NCI-H510A (cell line): ENCODE results near the gene EGR1.
A peak's percentile ranks its signal among the peaks of the same experiment; 100 is the strongest.

Experiments
- DNase-seq: peaks from one replicate; lab custom pipeline; 2025; lab: John Stamatoyannopoulos, UW

EGR1 gene

DNA sequence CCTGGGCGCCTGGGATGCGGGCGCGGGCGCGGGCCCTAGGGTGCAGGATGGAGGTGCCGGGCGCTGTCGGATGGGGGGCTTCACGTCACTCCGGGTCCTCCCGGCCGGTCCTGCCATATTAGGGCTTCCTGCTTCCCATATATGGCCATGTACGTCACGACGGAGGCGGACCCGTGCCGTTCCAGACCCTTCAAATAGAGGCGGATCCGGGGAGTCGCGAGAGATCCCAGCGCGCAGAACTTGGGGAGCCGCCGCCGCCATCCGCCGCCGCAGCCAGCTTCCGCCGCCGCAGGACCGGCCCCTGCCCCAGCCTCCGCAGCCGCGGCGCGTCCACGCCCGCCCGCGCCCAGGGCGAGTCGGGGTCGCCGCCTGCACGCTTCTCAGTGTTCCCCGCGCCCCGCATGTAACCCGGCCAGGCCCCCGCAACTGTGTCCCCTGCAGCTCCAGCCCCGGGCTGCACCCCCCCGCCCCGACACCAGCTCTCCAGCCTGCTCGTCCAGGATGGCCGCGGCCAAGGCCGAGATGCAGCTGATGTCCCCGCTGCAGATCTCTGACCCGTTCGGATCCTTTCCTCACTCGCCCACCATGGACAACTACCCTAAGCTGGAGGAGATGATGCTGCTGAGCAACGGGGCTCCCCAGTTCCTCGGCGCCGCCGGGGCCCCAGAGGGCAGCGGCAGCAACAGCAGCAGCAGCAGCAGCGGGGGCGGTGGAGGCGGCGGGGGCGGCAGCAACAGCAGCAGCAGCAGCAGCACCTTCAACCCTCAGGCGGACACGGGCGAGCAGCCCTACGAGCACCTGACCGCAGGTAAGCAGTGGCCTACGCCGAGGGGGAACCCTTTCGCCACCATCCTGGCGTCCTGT, at the start of gene EGR1:
Gene EGR1 (plus strand): TSS at position 219 of the 864 bp plus-strand sequence. CDS start 283 bp downstream, at position 502.
- DNase-seq: peak; percentile 69

DNA sequence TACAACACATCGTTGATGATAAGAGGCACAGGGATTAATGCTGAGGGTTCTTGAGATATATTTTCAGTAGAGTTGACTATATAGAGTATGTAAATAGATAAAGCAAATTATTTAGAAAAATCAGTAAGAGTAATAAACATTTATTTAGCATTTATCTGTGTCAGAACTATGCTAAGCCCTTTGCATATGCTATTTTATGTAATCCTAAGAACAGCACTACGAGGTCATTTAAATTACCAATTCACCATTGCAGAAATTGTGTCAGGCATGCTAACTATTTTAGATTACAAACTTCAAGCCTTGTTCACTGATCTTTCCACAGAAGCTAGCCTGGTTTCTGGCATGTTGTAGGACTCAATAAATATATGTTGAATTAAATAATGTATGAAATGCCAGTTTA, 46.8 kb upstream of the EGR1 start:
- DNase-seq: no peak

DNA sequence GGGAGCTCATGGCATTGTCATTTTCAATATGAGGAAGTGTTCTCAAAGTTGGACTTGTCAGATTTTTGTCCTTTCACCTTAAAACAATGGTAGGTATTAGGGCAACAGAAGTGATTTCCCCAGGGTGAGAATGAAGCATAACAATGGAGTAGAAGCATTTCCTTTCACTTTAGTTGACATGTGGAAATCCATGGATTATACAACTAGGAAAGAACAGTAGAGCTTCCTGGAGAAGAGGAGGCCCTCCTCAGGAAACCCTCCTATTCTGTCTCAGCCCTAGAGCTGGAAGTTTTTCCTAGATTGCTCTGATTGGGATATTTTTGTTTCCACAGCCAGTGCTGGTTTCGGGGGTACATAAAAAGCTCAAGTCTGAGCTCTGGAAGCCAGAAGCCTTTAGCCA, 40.2 kb upstream of the EGR1 start:
- DNase-seq: no peak

DNA sequence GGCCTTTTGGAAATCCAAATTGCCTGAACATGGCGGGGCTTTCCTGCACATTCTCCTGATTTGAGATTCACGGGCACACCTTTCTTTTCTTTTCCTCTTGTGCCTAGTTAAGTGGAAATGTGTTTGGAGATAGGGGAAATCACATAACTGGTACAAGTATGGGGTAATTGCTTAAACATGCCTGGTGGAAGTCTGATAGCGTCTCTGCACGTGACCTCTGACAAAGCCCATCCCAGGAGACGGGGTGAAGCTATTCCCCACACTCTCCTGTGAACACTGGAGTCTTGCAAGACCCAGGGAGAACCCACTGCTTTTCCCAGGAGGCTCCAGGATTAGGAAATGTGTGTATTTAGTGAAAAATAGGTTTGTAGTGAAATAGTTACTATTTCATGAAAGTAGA, 29.3 kb upstream of the EGR1 start:
- no peak for DNase-seq

DNA sequence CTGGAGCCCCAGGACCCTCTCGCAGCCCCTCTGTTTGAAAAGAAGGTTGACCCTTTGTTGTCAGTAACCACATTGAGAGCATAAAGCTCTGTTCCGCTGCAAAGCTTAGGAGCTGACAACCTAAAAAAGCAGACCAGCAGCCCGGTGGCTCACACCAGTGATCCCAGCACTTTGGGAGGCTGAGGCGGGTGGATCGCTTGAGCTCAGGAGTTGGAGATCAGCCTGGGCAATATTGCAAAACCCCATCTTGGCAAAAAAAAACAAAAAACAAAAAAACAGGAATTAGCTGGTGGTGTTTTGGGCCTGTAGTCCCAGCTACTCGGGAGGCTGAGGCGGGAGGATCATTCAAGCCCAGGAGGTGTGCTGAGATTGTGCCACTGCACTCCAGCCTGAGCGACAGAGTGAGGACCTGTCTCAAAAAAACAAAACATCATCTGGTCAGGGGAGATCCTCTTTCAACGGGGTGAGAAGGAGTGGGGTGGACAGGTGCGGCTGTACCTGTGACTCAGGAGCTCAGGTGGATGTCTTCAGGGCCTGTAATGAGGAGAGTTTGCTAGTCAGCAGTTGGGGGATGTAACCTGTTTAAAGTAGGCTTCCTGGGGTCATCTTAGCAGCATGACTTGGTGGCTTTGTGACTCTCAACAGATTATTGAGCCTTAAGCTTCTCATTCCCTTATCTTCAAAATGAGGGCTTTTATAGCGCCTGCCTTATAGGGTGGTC, 27.1 kb upstream of the EGR1 start:
- DNase-seq: no peak

DNA sequence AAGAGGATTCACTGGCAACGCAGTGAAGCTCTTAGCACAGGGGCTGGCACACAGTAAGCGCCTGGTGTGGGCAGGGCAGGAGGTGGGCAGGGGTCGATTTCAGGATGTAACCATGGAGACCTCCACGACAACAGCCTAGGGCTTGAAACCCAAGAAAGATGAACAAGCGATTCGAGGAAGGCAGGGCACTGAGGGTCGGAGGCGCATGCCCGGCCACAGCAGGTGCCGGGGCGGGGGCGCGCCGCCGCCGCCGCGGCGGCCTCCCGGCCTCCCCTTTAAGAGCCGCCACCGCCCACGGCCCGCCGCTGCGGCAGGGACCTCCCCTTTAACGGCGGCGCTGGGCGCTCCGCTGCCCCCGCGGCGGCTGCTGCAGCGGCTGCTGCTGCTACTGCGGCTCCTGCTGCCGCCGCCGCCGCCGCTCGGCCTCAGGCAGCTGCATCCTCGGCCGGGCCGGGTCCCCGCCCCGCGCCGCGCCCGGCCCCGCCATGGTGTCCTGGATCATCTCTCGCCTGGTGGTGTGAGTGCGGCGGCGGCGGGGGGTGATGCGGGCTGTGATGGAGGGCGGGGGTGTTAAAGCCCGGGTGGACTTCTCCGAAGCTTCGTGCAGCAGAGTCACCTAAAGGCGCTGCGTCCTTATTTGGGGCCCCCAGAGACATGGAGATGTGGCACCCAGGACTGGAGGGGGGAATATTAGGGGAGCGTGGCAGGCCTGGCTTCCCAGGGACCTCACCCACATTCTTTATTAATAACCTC, 26.4 kb upstream of the EGR1 start, which contains the start of gene REEP2:
Gene REEP2 (plus strand): TSS at position 334 of the 753 bp plus-strand sequence. CDS start 152 bp downstream, at position 486.
- DNase-seq: peak; percentile 46

DNA sequence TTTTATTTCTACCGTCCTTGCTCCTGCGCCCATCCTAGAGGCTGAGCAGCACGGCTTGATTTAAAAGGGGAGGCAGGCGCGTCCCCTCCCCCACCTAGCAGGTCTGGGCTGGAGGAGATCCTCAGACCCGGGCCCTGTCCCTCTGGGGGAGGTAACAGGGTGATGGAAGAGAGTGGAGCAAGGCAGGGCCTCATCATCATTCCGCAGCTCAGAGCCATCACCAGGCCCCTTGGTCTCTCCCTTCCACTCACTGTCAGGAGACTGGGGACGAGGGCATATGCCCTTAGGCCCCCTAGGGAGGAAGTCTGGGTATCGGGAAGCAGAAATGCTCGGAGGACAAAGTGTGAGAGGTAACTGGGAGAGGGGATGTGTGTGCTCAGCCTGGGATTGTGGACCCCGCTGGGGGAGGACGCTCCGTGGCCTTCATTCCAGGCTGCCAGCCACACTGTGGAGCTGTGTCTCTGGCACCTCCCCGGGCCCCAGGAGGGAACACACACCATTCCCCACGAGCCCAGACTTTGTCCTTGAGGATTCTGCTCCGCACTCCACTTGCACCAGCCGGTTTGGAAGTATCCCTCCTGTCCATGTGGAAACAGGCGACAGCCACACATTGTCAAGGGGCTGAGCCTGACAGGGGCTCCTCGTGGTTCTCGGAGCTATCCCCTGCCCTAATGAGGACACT, 25.7 kb upstream of the EGR1 start:
- DNase-seq: no peak

DNA sequence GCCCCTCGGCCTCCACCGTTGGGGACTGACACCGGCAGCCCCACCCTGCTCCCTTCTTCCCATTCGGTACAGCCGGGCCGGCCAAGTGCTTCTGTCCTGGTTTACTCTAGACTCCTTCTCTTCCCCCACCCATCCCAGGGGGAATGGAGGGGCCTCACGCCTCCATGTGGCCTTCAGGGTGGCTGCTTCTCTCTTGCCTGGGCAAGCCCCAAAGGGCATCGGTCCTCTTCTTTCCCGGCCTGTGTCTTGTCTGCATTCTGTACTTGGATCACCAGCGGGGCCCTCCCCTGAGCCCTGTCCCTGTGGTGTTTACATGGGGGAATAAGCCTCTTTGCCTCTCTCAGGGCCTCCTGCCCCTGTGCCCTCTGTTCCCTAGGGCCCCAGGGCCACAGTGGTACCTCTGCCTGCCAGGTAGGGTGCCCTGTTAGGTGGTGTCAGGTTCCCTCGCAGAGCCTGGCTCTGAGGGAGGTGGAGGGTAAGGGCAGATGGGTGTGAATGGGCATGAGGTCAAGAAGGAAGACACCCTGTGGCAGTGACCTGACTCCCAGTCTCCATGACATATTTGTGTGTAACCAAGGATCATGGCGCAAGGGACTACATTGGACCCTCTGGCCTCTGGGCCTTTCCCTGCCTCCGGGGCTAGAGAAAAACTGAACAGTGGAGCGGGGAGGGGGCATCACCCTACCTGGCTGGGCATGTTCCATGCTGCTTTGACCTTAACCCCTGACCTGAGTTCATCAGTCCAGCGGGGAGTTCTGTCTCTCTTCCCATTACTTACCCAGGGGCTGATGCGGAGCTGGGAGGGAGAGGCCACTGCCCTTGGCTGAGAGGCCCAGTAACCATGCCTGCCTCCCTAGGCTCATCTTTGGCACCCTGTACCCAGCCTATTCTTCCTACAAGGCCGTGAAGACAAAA, 24.9 kb upstream of the EGR1 start:
- DNase-seq: no peak

DNA sequence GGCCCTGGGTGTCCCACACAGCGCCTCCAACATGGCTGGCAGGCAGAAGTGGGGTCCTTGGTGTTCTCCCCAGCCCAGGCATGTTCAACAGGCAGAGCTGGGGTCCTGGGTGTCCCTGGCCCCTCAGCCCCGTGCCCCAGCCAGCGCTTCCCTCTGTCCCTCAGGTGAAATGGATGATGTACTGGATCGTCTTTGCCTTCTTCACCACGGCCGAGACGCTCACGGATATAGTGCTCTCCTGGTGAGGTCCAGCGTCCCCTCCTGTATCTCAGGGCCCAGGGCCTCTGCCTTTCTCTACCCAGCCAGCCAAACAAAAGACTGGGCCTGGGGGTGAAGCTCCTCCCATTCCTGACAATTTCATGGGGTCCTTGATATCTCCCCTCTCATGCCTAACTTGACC, 24.1 kb upstream of the EGR1 start:
- no peak for DNase-seq

DNA sequence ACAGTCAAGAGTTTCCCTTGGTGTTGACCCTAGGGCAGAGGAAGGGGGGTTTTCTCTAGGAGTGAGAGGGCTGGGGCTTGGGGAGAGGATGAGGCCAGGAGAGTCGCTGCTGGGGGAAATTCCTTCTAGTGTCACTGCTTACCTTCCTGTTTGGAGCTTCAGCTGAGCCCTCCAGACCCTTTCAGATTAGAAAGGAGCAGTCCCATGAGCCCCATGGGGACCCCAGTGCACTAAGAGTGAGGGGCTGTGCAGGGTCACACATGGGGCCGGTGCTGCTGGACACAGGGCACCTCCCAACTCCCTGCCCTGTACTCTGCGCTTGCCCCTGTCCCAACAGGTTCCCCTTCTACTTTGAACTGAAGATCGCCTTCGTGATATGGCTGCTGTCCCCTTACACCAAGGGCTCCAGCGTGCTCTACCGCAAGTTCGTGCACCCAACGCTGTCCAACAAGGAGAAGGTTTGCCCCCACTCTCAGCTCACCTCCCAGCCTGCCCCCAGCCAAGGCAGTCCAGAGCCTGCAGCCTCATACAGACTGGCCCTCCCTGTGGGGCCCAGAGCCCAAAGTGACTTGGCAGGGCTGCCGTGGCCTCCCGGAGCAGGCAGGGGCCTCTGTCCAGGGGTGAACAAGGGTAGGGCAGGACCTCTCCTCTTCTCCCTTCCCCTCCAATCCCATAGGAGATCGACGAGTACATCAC, 21.1 kb upstream of the EGR1 start:
- DNase-seq: no peak

DNA sequence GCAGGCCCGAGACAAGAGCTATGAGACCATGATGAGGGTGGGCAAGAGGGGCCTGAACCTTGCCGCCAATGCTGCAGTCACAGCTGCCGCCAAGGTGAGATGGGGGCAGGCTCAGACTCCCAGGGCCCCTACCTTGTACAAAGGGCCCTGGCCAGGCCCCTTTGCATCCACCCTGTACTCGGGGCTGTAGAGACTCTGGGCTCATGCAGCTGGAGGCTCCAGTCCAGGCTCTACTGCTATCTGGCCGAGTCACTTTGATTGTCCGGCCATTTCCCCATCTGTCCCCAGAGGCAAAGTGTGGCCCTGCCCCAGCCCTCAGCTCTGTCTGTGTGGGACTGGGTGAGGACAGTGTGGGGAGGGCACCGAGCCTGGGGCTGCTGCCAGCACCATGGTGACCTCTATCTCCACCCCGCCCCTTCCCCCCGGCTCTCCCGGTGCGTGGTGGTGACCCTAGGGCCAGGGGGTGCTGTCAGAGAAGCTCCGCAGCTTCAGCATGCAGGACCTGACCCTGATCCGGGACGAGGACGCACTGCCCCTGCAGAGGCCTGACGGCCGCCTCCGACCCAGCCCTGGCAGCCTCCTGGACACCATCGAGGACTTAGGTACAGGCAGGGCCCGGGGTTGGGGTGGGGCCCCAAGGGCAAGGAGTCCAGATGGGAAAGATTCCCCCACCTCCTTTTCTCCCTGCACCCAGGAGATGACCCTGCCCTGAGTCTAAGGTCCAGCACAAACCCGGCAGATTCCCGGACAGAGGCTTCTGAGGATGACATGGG, 20.3 kb upstream of the EGR1 start:
- DNase-seq: no peak

DNA sequence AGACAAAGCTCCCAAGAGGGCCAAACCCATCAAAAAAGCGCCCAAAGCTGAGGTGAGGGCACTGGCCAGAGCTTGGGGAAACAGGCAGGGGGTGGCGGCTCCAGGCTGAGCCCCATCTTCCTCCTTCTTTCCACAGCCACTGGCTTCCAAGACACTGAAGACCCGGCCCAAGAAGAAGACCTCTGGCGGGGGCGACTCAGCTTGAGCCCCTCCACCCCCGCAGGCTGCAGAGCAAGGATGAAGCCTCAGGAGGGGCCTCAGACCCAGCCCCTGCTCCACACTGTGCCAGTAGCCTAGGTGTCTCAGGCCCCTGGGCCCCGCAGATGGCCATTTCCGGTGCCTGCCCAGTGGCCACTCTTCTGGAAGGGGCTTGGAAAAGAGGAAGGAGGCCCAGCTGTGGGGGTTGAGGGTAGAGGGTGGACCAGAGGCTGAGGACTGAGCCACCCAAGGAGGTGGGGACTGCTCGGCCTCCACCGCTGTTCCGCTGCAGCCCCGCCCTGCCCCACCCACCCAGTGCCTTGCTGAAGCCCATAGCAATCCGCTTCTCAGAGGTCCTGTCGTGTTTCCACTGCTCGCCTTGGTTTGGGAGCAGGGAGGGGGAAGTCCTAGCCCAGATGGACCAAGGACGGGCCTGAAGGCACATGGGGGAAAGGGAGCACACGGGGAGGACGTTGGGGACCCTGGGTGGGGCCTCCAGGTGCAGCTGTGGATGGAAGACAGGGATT, 19.6 kb upstream of the EGR1 start:
- DNase-seq: no peak

DNA sequence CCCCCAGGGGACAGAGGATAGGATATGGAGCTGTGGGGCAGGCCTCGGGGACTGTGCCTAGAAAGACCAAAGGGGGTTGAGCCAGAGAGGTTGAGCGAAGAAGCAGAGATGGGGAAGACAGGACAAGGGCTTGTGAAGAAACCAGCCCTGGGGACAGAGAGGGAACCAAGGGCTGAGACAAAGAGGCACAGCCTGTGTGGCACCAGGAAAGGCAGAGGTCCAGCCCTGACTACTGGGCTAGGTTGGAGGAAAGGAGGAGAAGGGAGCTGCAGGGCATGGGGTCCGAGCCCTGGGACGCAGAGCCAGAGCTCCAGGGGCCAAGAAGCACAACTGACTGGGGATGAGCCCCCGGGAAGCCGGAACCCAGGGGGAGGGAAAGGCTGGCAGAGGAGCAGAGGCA, 17.2 kb upstream of the EGR1 start:
- DNase-seq: no peak

DNA sequence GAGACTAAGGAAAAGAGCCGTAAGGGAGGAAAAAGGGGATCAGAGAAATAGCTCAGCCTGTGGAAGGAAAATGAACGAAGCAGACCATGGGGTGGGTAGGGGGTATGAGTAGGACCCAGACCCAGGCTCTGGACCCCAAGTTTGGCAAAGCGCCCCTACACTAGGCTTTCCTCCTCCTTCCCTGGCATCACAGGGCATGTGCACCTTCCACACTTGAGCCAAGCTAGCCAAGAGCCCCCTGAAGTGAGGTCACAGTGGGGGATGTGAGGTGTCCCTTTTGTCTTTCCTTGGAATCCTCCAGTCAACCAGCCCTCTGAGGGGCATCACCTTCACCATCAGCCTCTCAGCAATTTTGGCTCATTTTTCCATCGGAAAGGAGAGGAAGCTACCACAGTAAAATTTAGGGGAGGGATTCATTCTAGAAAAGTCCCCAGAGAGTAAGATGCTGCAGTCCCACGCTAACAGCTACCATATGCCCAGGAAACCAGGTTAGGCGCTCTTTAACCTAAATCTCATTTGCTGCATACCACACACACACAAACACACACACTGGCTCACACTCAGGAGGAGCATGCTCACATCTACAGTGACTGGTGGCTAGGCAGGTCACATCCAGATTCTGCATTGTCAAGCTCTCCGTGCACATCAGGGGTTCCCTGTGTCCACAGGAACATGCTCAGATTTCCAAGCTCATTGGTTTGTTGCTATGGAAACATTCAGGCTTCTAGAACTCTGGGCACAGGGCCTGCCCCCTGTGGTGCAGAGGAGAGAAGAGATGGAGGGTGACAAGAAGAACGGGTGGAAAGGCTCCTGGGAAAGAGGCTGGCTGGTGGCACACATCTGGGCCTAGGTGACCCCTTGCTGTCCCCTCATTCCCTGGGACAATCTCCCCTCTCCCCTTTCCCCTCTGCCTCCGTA, 16.5 kb upstream of the EGR1 start:
- DNase-seq: peak; percentile 39

DNA sequence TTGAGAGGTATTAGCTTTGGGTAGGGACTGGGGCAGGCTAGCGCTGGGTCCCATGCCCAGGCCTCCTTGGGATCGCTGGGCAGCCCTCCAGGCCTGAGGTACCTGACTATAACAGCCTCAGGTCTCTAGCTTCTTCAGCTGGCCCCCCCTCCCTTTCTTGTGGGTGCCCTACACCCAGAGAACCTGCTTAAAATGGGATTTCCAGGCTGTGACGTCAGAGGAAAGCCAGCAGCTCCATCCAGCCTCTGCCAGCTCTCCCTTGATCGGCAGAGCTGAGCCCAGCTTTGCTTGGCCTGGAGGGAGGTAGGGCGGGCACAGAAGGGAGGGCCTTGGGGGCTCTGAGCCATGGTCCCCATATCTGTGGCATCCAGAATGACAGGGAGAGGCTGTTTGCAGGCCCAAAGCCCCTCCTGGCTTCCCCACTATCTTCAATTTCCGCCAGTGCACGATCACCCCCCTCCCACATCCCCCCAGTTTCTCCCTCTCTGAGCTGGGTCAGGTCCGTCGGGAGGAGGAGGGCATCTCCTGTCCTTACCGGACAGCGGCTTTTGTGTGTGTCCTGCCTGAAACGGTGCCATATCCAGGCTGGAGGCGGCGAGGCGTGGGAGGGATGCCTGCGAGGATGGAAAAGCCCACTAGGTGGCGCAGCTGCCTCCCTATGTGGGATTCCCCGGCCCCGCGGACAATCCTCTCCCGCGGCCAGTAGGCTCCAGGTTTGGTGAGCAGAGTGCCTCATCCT, 15.6 kb upstream of the EGR1 start:
- peak; percentile 42 for DNase-seq

DNA sequence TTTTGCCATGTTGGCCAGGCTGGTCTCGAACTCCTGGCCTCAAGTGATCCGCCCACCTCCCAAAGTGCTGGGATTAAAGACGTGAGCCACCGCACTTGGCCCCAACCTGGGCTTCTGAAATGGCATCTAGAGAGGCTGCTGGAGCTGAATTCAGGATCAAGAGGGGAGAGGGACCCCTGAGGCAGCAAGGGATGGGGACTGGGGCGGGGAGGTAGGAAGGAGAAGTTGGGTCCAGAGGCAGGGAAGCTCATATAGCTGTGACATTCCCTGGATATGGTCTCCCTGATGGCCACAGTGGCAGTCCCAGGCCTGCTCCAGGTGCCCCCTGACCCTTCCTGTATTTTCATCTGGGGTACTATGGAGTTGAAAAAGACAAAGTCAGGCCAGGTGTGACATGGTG, 14.3 kb upstream of the EGR1 start:
- DNase-seq: no peak

DNA sequence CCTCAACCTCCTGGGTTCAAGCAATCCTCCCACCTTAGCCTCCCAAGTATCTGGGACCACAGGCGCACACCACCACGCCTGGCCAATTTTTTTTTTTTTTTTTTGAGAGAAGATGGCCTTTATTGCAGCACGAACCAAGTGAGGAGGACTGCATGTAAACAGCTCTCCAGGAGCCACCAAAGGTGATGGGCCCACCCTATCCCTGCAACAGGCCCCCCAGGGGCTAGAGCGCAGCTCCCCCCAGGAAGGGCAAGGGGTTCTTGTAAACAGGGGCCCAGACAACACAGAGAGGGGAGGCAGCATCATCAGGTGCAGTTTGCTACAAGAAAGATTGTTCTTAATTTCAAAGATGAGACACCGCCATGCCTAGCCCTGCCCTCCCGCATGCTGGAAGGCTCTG, 12.6 kb upstream of the EGR1 start:
- DNase-seq: no peak
